H1 (cell line): Measurements from ENCODE around the gene SGSH. TPM values are rescaled to one million over a fixed set of nuclear protein-coding genes. Genes with fewer than 3 reads are reported as not detected.

Experiments used
- NRF1 ChIP-seq: IDR thresholded peaks from 2 replicates; pipeline ENCODE4 v1.6.1; 2011; ENCODE audit warnings: mild to moderate bottlenecking, low read depth, low read length, improper control_type of control experiment
- polyA plus RNA-seq, 7 experiments: library from polyadenylated mRNA; depleted of rRNA in 3 of 7; stranded (reverse) in 5 of 7; unstranded in 2 of 7; fragments of >200 nt in 5 of 7; fragments of 200-250 nt in 2 of 7; gene quantifications; 1 replicate in 5 of 7; 2 replicates in 1 of 7; 4 replicates in 1 of 7; pipeline versions ENCODE4 v1.2.1 to v1.2.3, GENCODE V29; 2011 to 2013; ENCODE audit warnings: missing spikeins in 2 of 7, mixed read lengths in 2 of 7
- total RNA-seq: library from RNA; stranded (reverse); fragmentation: NEBNext Ultra II Directional; extraction: Animal tissue kit (Norgen Biotek cat#: 25700); gene quantifications from 2 replicates; pipeline ENCODE4 v1.2.1, GENCODE V29; 2021

SGSH gene
- total and polyA plus RNA-seq, 2 of the 8 experiments (the other 6 are each of a cell fraction or from before 2014, with no cell fraction given) = 18.0 to 19.6 TPM

DNA sequence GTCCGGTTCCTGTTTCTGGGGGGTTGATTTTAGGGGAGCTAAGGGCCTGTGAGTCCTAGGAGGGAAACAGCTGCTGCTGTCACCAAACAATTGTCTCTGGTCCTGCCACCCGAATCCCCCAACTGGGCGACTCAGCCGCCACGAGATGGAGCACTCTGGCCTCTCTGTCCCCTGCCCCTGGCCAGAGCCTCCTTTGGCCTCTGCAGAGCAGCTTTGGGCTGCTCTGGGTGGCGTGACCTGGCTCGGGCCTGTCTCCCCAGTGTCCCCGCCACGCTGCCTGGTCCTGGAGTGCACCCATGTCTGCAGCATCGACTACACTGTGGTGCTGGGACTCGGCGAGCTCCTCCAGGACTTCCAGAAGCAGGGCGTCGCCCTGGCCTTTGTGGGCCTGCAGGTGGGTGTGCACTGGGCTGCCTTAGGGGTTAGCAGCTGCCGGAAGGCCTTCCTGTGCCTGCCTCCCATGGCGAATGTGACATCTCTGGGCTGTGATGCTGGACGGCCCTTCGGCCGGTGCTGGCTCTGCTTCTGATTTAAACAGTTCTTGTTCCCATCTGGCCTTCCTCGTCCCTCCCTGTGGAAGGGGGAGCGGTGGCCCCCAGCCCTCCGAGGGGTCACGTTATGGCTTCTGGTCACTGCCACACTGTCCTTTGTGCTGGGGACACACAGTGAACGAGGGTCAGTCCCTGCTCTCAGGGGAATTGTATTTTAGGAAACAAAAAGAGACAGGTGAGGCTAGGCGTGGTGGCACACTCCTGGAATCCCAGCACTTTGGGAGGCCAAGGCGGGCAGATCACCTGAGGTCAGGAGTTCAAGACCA, 29.0 kb upstream of the SGSH start (continued):
- TF ChIP-seq NRF1 = no peak
